ENCODE results near the gene NCAPH2. TPM values are rescaled to one million over a fixed set of nuclear protein-coding genes. Genes with fewer than 3 reads are reported as not detected.

The NCAPH2 gene
- total and polyA plus RNA-seq, 9 of the 15 experiments (the other 6 are each of a cell fraction or from before 2014, with no cell fraction given): 3.6 to 88.6 (median 32.4) TPM

GRCh38 chr22:50479721-50480120 lies 28.3 kb upstream of the NCAPH2 start:
- FAIRE-seq (no peak), ATAC-seq (no peak), DNase-seq (ENCODE audit: extremely low read depth in 1 of 4, low spot score in 3 of 4) (no peak)
- no peaks in the 10 kb centered on the region; the same call in 2 of the 3 replicates for H3K79me2 ChIP-seq (ENCODE audit: control insufficient read depth, insufficient read depth, low read length)
- peaks cover 4 to 59% of the 10 kb centered on the region in 2 experiments; a peak in 4 of 5 replicates for H3K4me1 ChIP-seq (replicated peaks in 1 of 2; ENCODE audit: control insufficient read depth in 2 of 2, insufficient read depth in 2 of 2, low read length in 2 of 2)
- no peaks in the 10 kb centered on the region for H3K9me3 ChIP-seq (replicated peaks; ENCODE audit: control insufficient read depth, insufficient read depth, low read depth, low read length)
- 22% methylated on average over 8 of the region's 11 CpGs for WGBS (ENCODE audit: insufficient coverage, low coverage, missing lambda C conversion rate)
- ChIA-PET POLR2A (interaction anchor here (1.3 kb wide), 1 partner anchor 11 kb away, joined by 4 read pairs; no protein-coding TSS in a partner anchor), CTCF (ENCODE audit: low intra/inter-chr PET ratio) (no interaction called here)
- H2AFZ ChIP-seq (ENCODE audit: low read depth, low read length): no peak overlapping the region
- H3K27me3 ChIP-seq (ENCODE audit: control insufficient read depth in 2 of 2, insufficient read depth in 2 of 2, low read length in 2 of 2): no peaks in the 10 kb centered on the region
- no peak overlapping the region for H3K4me3 ChIP-seq
- no peaks in the 10 kb centered on the region for H3K9me1 ChIP-seq (ENCODE audit: control insufficient read depth, insufficient read depth, low read length)
- no peak overlapping the region for H3K27ac ChIP-seq (ENCODE audit: extremely low read depth, low read depth, low read length)
- TF ChIP-seq HOMEZ (CRISPR knock-in tag; IDR thresholded peaks at IDR 0.05) (no peak), ZNF707 (CRISPR knock-in tag; conservative IDR thresholded peaks at IDR 0.05) (no peak), PYGO2 (tag; IDR thresholded peaks at IDR 0.05) (no peak), ZNF778 (CRISPR knock-in tag; IDR thresholded peaks at IDR 0.05) (no peak), KAT2B (IDR thresholded peaks at IDR 0.05; ENCODE audit: low read depth, low read length) (no peak), ELK3 (CRISPR knock-in tag; IDR thresholded peaks at IDR 0.05) (no peak), ZNF699 (CRISPR knock-in tag; IDR thresholded peaks at IDR 0.05; ENCODE audit: insufficient replicate concordance) (no peak)
- intact Hi-C loops (cut with micrococcal nuclease) (no loop called here), in situ Hi-C loops (cut with MboI) (no loop called here)
- no peak overlapping the region for H3K9ac ChIP-seq (ENCODE audit: insufficient read depth in 1 of 2, low read depth in 2 of 2, low read length in 2 of 2)
- no peaks in the 10 kb centered on the region for H3K36me3 ChIP-seq (ENCODE audit: control insufficient read depth, insufficient read depth, low read length)
- H4K20me1 ChIP-seq (replicated peaks; ENCODE audit: control insufficient read depth, insufficient read depth, low read length): no peaks in the 10 kb centered on the region
- BruUV-seq (replicated peaks): no TSS peak
- no peak overlapping the region for H3K4me2 ChIP-seq (ENCODE audit: insufficient read depth, low read length)
